Measurements from ENCODE around the gene TMEM108.

DNA sequence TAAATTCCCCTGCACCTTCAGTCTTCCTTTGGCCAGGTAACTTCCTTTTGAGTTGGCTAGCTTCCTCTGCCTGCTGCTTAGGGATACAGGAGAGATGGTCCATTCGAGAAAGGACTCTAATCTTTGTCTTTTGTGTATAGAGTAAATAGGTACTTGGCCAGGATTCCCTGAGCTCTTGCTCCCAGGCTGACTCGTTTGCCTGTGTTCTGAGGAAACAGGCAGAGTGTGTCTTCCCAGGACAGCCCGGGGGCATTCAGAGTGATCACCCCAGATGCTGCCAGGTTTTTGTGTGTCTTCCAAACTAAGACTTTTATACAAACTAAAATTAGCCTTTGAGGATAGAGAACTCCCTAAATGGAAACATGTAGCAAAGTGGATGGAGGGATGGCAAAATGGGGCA is 39.5 kb downstream of the TMEM108 start:
- TF ChIP-seq, protein P1, sequence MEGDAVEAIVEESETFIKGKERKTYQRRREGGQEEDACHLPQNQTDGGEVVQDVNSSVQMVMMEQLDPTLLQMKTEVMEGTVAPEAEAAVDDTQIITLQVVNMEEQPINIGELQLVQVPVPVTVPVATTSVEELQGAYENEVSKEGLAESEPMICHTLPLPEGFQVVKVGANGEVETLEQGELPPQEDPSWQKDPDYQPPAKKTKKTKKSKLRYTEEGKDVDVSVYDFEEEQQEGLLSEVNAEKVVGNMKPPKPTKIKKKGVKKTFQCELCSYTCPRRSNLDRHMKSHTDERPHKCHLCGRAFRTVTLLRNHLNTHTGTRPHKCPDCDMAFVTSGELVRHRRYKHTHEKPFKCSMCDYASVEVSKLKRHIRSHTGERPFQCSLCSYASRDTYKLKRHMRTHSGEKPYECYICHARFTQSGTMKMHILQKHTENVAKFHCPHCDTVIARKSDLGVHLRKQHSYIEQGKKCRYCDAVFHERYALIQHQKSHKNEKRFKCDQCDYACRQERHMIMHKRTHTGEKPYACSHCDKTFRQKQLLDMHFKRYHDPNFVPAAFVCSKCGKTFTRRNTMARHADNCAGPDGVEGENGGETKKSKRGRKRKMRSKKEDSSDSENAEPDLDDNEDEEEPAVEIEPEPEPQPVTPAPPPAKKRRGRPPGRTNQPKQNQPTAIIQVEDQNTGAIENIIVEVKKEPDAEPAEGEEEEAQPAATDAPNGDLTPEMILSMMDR (IDR thresholded peaks at IDR 0.05; ENCODE audit: low read length): no peak
- TF ChIP-seq EZH2 (IDR thresholded peaks at IDR 0.05; ENCODE audit: borderline replicate concordance, low read length): no peak

Data from OCI-LY1 (cell line).